Loucy (cell line): Measurements from ENCODE around the gene RUFY2.

Source experiments
- H2AFZ ChIP-seq: fragments of 200-600 bp; sonication (generic); 2 replicates; pipeline ENCODE4 v1.6.0; 2016; ENCODE audit warnings: antibody characterized with exemption, mild to moderate bottlenecking, low read length, moderate library complexity
- H3F3A ChIP-seq: fragments of 200-600 bp; 2 replicates; pipeline ENCODE4 v1.6.0; 2016; ENCODE audit warnings: antibody characterized with exemption, low read depth, mild to moderate bottlenecking
- H3K27me3 ChIP-seq: fragments of 200-600 bp; sonication (generic); 2 replicates; pipeline ENCODE4 v1.6.1; 2014; ENCODE audit warnings: low read length, mild to moderate bottlenecking; ENCODE audit not compliant: insufficient read depth, poor library complexity, severe bottlenecking
- H3K36me3 ChIP-seq: fragments of 200-600 bp; sonication (generic); 2 replicates; pipeline ENCODE4 v1.6.1; 2016; ENCODE audit warnings: low read length; ENCODE audit not compliant: insufficient read depth
- H3K4me1 ChIP-seq: fragments of 200-600 bp; sonication (generic); 2 replicates; pipeline ENCODE4 v1.5.1; 2014; ENCODE audit warnings: low read length, mild to moderate bottlenecking; ENCODE audit not compliant: insufficient read depth, poor library complexity, severe bottlenecking
- H3K4me2 ChIP-seq: fragments of 200-600 bp; sonication (generic); 2 replicates; pipeline ENCODE4 v1.6.0; 2014; ENCODE audit warnings: antibody characterized with exemption, low read length, low read depth, mild to moderate bottlenecking; ENCODE audit not compliant: poor library complexity, severe bottlenecking
- H3K4me3 ChIP-seq: fragments of 200-600 bp; sonication (generic); 2 replicates; pipeline ENCODE4 v1.5.1; 2014; ENCODE audit warnings: low read length, mild to moderate bottlenecking, mixed read lengths; ENCODE audit not compliant: poor library complexity, severe bottlenecking
- H3K79me2 ChIP-seq: fragments of 200-600 bp; sonication (generic); 2 replicates; pipeline ENCODE4 v1.6.1; 2014; ENCODE audit warnings: low read length; ENCODE audit not compliant: insufficient read depth
- H3K9ac ChIP-seq: fragments of 200-600 bp; sonication (generic); 2 replicates; pipeline ENCODE4 v1.6.0; 2014; ENCODE audit warnings: mild to moderate bottlenecking, low read depth, low read length, moderate library complexity; ENCODE audit not compliant: poor library complexity, severe bottlenecking
- H3K9me2 ChIP-seq: fragments of 200-600 bp; sonication (generic); replicated peaks from 2 replicates; pipeline ENCODE4 v1.6.1; 2016; ENCODE audit warnings: low read depth, low read length, mixed read lengths
- H3K9me3 ChIP-seq: fragments of 200-600 bp; sonication (generic); 2 replicates; pipeline ENCODE4 v1.6.1; 2014; ENCODE audit warnings: mild to moderate bottlenecking, antibody characterized with exemption, low read length, low read depth; ENCODE audit not compliant: insufficient read depth
- H4K20me1 ChIP-seq: fragments of 200-600 bp; sonication (generic); 2 replicates; pipeline ENCODE4 v1.6.0; 2014; ENCODE audit warnings: antibody characterized with exemption, low read length, mild to moderate bottlenecking; ENCODE audit not compliant: insufficient read depth, poor library complexity, severe bottlenecking
- EZH2phosphoT487 ChIP-seq: fragments of 200-600 bp; IDR thresholded peaks from 2 replicates; pipeline ENCODE4 v1.6.1; 2018; ENCODE audit warnings: antibody characterized with exemption, mild to moderate bottlenecking, moderate library complexity, borderline replicate concordance
- TF ChIP-seq, protein P1 (sequence below): fragments of 200-600 bp; sonication (generic); conservative IDR thresholded peaks from 2 replicates; pipeline ENCODE4 v1.5.1; 2014; ENCODE audit warnings: mild to moderate bottlenecking, antibody characterized with exemption, low read length

Gene RUFY2

GRCh38 chr10:68333058-68333395 lies 74.0 kb downstream of the RUFY2 start:
- H3K9me2 ChIP-seq, result no peaks in the 10 kb centered on the region
- peaks cover 12% of the 10 kb centered on the region for H3K27me3 ChIP-seq
- H3F3A ChIP-seq, result no peaks in the 10 kb centered on the region
- H3K4me2 ChIP-seq, result peak overlapping the region; percentile 91
- H3K4me3 ChIP-seq, result peak overlapping the region; percentile 90
- H4K20me1 ChIP-seq, result peaks cover 57% of the 10 kb centered on the region
- H3K9ac ChIP-seq, result peak overlapping the region; percentile 98
- H3K4me1 ChIP-seq, result peaks cover 36% of the 10 kb centered on the region
- no peak overlapping the region for H2AFZ ChIP-seq
- peaks cover 78% of the 10 kb centered on the region for H3K79me2 ChIP-seq
- no peak for TF ChIP-seq EZH2phosphoT487
- TF ChIP-seq, protein P1, sequence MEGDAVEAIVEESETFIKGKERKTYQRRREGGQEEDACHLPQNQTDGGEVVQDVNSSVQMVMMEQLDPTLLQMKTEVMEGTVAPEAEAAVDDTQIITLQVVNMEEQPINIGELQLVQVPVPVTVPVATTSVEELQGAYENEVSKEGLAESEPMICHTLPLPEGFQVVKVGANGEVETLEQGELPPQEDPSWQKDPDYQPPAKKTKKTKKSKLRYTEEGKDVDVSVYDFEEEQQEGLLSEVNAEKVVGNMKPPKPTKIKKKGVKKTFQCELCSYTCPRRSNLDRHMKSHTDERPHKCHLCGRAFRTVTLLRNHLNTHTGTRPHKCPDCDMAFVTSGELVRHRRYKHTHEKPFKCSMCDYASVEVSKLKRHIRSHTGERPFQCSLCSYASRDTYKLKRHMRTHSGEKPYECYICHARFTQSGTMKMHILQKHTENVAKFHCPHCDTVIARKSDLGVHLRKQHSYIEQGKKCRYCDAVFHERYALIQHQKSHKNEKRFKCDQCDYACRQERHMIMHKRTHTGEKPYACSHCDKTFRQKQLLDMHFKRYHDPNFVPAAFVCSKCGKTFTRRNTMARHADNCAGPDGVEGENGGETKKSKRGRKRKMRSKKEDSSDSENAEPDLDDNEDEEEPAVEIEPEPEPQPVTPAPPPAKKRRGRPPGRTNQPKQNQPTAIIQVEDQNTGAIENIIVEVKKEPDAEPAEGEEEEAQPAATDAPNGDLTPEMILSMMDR, result no peak
- no peaks in the 10 kb centered on the region for H3K9me3 ChIP-seq
- peaks cover 15% of the 10 kb centered on the region for H3K36me3 ChIP-seq

DNA sequence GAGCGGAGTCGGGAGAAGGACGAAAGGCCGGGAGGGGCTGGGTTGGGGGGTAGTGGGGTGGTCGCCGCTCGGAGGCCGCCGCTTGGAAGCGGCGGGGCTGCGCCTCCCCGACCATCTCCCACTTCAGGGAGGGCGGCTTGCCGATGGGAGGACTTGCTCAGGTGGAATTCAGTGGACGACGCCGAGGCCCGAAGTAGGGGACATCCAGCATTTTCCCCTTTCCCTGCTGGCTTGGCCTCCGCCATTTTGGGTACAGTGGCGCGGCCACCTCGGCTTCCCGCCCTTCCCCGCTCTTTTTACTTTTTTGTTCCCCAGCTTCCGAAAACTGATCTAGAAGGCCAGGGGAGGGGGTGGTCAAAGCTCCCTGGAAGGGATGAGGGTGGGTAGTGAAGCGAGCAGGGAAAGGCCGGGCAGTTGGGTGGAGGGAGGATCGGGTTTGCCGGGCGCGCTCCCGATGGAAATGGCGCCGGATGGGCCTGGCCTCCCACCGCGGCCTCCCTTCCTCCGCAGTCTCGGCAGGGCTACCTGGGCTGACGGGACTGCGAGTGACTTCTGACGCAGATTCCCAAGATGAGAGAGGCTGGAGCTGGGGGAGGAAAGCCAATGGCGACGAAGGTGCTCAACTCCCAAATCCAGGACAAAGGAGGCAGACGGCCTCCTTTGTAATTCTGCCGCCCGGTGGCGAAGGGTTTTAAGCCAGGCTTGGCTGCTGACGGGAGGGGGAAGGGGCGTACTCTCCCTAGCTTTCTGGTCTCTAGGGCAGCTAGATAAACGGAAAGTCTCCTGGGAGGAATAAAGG lies 74.6 kb downstream of the RUFY2 start, which contains the start of gene PBLD:
PBLD (minus strand) TSS at position 670 of the 799 bp plus-strand sequence. CDS start 26,084 bp downstream, outside the sequence.
- peaks cover 73% of the 10 kb centered on the region for H3K79me2 ChIP-seq

DNA sequence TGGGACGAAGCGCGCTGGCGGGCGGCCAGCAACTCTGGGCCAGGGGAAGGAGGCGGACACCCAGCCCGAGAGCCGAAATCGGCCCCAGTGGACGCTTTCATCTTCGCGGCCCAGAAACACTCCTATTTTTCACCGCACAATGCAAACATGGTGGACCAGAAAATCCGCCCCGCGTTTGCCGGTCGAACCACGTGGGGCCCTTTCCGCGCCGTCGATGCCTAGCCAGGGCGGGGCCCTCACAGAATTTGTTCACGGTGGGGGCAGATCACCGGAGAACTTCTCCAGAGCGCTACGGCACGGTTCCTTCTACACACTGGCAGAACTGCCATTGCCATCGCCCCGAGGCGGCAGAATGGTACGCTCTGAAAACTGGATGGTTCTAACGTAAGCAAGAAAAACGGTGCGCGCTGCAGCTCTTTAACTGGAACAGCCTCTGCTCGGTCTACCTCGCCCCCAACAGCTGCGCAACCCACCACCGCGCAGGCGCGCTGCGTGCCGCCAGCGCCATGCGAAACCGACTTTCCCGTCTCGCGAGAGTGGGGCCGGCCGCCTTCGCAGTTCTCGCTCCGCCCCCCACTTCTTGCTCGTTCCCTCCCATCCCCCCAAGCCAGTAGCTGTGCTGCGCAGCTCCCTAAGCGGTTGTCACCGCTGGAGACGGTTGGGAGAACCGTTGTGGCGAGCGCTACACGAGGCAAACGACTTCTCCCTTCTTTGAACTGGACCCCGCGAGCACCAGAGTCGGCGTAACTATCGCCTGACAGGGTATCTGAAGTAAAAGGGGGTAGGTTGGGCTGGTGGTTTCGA lies 75.4 kb downstream of the RUFY2 start, which contains the start of gene HNRNPH3:
HNRNPH3 (plus strand) TSS at position 610 of the 804 bp plus-strand sequence. CDS start 5,158 bp downstream, outside the sequence.
- peak within 1 kb of the TSS; percentile 91 for H3K4me2 ChIP-seq
- H3K9me3 ChIP-seq, result no peaks in the 10 kb centered on the region
- H3K4me1 ChIP-seq, result peaks cover 30% of the 10 kb centered on the region
- TF ChIP-seq EZH2phosphoT487, result no peak
- TF ChIP-seq, protein P1, result no peak
- peaks cover 12% of the 10 kb centered on the region for H3K27me3 ChIP-seq
- peaks cover 44% of the 10 kb centered on the region for H4K20me1 ChIP-seq
- H3K9me2 ChIP-seq, result no peaks in the 10 kb centered on the region
- H2AFZ ChIP-seq, result peak within 1 kb of the TSS; percentile 90
- peak within 1 kb of the TSS; percentile 90 for H3K4me3 ChIP-seq
- no peaks in the 10 kb centered on the region for H3F3A ChIP-seq
- peaks cover 65% of the 10 kb centered on the region for H3K79me2 ChIP-seq
- peak within 1 kb of the TSS; percentile 98 for H3K9ac ChIP-seq
- H3K36me3 ChIP-seq, result peaks cover 6% of the 10 kb centered on the region; the same call in 1 of the 2 replicates

More for the DNA sequence above, 74.6 kb downstream of the RUFY2 start, which contains the start of gene PBLD:
- Histone ChIP-seq H3K9me2 (no peaks in the 10 kb centered on the region), H2AFZ (peak within 1 kb of the TSS; percentile 53; the same call in 1 of the 2 replicates), H3K4me3 (peak within 1 kb of the TSS; percentile 90), H3K4me2 (peak within 1 kb of the TSS; percentile 91), H3K4me1 (peaks cover 30% of the 10 kb centered on the region), H3K36me3 (peaks cover 9% of the 10 kb centered on the region; the same call in 1 of the 2 replicates), H4K20me1 (peaks cover 52% of the 10 kb centered on the region), H3F3A (no peaks in the 10 kb centered on the region), H3K27me3 (peaks cover 12% of the 10 kb centered on the region), H3K9me3 (no peaks in the 10 kb centered on the region), H3K9ac (peak within 1 kb of the TSS; percentile 98)
- no peak for TF ChIP-seq EZH2phosphoT487
- TF ChIP-seq, protein P1, result peak; percentile 60
